ENCODE measurements around the gene CDK2.
A peak's percentile ranks its signal among the peaks of the same experiment; 100 is the strongest.
"Not testable (repeated sequence)": the region's sequence is repeated elsewhere in the genome, so short reads cannot be mapped to it uniquely, and the experiment has no call there.

The CDK2 gene

GRCh38 chr12:55981882-55982281, 15.3 kb downstream of the CDK2 start:
- DNase-seq (ENCODE audit: low spot score): not testable (repeated sequence)

- no peak for DNase-seq (ENCODE audit: low spot score)
These were observed 15.8 kb downstream of the CDK2 start for GRCh38 chr12:55982319-55982936.

GRCh38 chr12:55983232-55983842, 16.7 kb downstream of the CDK2 start:
- DNase-seq (ENCODE audit: low spot score): no peak

GRCh38 chr12:55984861-55985260, 18.2 kb downstream of the CDK2 start:
- DNase-seq (ENCODE audit: low spot score): no peak

- no peak for DNase-seq (ENCODE audit: low spot score)
These were observed 18.7 kb downstream of the CDK2 start for GRCh38 chr12:55985341-55985740.

GRCh38 chr12:55985976-55986375, 19.3 kb downstream of the CDK2 start:
- DNase-seq (ENCODE audit: low spot score): not testable (repeated sequence)

- no peak for DNase-seq (ENCODE audit: low spot score)
These were observed 24.5 kb downstream of the CDK2 start for GRCh38 chr12:55991110-55991509.

- no peak for DNase-seq (ENCODE audit: low spot score)
These were observed 26.7 kb downstream of the CDK2 start for GRCh38 chr12:55993230-55993853.

- no peak for DNase-seq (ENCODE audit: low spot score)
These were observed 28.7 kb downstream of the CDK2 start for GRCh38 chr12:55995366-55995765.

- DNase-seq (ENCODE audit: low spot score): no peak
These were observed 29.6 kb downstream of the CDK2 start for GRCh38 chr12:55996201-55996714.

GRCh38 chr12:55996715-55997534, 30.3 kb downstream of the CDK2 start, which contains the start of gene SUOX:
Gene SUOX (plus strand): TSS chr12:55997276. CDS start chr12:56002222, 4,946 bp downstream.
- peak; percentile 97 for DNase-seq (ENCODE audit: low spot score)

GRCh38 chr12:55997535-55997859, 30.9 kb downstream of the CDK2 start:
- no peak for DNase-seq (ENCODE audit: low spot score)

GRCh38 chr12:55999522-55999921, 32.9 kb downstream of the CDK2 start:
- not testable (repeated sequence) for DNase-seq (ENCODE audit: low spot score)

GRCh38 chr12:55999999-56000540, 33.4 kb downstream of the CDK2 start:
- DNase-seq (ENCODE audit: low spot score): not testable (repeated sequence)

- no peak for DNase-seq (ENCODE audit: low spot score)
These were observed 35.0 kb downstream of the CDK2 start for GRCh38 chr12:56001487-56002100.

GRCh38 chr12:56003376-56003775, 36.7 kb downstream of the CDK2 start:
- DNase-seq (ENCODE audit: low spot score): not testable (repeated sequence)

GRCh38 chr12:56004211-56004610, 37.6 kb downstream of the CDK2 start:
- DNase-seq (ENCODE audit: low spot score): no peak

GRCh38 chr12:56007564-56008559, 41.2 kb downstream of the CDK2 start:
- DNase-seq (ENCODE audit: low spot score): peak; percentile 29

GRCh38 chr12:56010111-56010570, 43.5 kb downstream of the CDK2 start:
- DNase-seq (ENCODE audit: low spot score): no peak

- DNase-seq (ENCODE audit: low spot score): no peak
These were observed 45.0 kb downstream of the CDK2 start for GRCh38 chr12:56011509-56012090.

All from putamen (tissue), 1 donor.